NCI-H2227 treated with DMSO at 0.1 percent for 48 hours (cell line): ENCODE data around the gene TMEM134.
"Not testable (repeated sequence)": the region's sequence is repeated elsewhere in the genome, so short reads cannot be mapped to it uniquely, and the experiment has no call there.

Source experiments
- DNase-seq: peaks from one replicate; lab custom pipeline; 2025; lab: John Stamatoyannopoulos, UW

TMEM134 gene

DNA sequence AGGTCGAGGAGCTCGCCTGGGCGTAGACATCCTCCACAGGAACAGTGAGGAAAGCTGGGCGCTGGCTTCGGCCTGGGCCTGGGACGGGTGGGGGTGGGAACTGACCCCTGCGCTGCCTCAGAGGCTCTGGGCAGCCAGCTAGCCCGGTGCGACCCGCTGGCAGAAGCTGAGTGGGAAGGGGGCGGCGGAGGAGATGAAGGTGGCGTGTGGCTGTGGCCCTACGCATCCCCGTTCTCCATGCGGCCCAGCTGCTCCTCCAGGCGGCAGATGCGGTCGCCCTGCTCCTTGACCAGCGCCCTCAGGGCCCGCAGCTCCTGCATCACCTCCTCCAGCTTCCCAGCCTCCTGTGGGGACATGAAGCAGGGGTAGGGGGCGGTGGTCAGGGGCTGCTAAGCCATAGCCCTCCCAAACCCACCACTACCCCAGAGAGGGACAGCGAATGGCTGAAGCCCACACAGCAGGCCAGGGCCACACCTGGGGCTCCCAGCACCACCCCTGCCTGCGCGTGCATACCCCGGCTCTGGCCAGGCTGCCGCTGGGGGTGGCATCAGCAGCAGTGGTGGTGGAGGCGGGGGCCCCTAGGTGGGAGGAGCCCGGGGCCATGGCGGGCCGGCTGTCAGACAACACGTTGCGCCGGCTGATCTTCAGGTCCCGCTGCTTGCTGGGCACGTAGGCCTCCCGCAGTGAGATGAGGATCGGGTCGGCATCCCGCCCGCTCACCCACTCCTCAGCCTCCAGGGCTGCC lies 30.7 kb downstream of the TMEM134 start:
- DNase-seq = no peak

DNA sequence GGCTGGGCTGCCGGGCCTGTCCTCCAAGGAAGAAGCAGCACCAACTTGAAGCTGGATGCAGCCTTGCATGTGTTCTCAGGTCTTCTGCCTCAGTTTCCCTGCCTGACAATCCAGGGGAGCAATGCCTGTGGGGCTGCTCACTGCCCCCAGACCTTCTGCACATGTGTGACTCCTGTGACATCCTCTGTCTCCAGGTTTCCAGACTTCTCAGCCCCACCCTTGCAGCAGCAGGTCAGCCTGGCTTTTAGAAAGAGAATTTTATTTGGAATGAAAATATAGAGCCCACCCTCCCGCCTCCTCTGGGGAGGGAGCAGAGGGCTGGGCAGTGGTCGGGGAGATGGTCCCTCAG lies 31.3 kb downstream of the TMEM134 start:
- DNase-seq = no peak

DNA sequence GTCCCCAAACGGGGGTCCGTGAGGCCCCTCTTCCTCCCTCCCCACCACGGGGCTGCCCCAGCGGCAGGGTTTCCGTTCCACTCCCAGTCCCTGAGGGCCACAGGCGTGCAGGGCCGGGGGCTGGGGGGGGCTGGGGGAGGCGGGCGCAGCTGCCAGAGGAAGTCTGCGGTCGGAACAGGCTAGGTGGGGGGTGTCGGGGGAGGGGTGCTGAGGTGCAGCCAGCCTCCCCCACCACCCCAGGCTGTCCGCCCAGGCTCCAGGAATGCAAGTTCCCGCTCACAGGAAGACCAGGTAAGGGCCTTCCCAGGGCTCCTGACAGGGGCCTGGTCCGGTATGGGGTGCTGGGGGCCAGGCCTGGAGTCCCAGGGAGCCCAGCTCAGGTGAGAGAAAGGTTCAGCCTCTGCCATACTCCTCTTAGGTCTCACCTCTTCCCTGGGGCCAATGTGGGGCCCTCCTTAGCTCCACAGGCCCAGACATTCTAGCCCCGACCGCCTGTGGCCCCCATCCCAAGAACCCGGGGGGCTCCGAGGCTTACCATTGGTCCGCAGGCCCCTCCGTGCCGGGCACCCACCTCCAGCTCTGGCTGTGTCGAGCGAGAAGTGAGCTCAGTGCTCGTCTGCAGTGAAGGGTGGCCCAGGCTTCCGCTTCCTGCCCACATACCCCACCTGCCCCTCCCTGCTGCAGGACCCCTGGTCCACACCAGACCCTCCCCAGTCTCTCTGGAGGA lies 31.8 kb downstream of the TMEM134 start, which contains the start of gene PTPRCAP:
Gene PTPRCAP (minus strand): TSS at position 601 of the 727 bp plus-strand sequence. CDS start 63 bp downstream, at position 538.
- no peak for DNase-seq

DNA sequence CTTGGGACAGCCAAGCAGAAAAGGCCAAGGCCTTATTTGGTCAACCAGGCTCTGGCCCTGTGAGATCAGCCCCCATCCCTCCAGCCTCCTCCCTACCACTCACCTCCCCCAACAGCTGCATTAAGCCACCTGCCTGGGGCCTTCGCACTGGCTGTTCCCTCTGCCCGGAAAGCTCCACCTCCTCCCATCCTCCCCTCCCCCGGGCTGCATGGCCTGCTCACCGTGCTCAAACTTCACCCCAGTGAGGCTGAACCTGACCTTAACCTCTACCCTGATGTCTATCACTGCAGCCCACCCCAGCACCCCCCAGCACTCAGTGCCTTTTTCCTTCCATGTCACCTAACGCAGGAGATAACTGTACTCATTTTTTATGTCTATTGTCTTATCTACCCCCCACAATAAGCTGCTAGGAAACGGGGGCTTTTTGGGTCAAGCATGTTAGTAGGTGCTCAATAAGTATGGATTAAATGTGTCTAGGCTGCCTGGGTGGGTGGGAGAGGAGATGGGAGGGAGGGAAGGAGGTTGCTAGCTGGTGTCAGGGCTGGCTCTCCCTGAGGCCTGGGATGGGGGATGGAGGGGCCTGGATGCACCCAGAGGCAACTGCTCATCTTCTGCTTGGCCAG lies 32.5 kb downstream of the TMEM134 start:
- no peak for DNase-seq

DNA sequence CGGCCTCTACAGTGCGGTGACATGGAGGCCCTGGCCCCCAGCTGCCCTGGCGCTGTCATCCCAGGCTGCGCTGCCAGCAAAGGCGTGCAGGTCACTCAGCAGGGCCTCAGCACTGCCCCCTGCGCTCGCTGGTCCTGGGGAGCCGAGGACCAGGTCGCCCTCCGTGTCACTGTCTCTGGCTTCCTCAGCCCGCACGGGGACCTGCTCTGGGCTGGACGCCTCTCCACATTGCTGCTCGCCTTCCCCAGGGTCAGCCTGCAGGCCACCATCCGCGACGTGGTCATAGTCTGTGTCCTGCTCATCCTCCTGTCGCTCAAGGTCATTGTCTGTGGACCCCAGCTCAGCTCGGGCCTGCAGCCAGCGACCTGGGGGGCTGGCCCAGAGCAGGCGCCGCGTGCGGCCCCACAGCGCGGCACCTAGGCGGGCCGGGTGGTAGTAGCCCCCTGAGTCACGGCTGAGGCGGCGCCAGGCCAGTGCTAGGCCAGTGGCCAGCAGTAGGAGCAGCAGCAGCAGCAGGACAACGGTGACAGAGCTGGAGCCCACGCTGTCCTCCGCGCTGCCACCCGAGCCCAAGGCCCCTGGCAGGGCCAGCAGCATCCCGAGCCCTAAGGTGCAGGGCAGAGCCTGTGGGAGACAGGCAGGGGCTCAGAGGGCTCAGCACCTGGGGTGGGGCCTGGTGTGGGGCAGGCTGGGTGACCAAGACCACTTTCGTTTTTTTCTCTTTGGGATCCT lies 33.2 kb downstream of the TMEM134 start:
- DNase-seq = no peak

DNA sequence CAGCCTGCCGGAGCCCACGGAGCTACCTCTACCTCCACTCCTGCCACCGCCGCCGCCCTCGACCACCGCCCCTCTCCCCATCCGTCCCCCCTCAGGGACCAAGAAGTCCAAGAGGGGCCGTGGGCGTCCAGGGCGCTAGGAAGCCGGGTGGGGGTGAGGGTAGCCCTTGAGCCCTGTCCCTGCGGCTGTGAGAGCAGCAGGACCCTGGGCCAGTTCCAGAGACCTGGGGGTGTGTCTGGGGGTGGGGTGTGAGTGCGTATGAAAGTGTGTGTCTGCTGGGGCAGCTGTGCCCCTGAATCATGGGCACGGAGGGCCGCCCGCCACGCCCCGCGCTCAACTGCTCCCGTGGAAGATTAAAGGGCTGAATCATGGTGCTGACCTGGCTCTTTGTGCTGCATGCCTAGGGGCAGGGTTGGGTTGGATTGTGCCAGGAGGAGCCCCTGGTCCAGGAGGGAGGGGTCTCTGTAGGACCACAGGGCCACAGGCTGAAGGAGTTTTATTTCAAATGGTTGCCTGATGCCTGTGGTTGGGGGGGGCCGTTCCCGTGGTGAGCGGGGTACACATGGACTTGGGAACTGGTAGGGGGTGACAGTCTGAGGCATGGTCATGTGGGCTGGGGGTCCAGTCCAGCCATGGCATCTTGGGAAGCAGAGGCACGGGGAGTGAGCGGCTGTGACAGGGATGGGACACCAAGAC lies 33.9 kb downstream of the TMEM134 start:
- no peak for DNase-seq

DNA sequence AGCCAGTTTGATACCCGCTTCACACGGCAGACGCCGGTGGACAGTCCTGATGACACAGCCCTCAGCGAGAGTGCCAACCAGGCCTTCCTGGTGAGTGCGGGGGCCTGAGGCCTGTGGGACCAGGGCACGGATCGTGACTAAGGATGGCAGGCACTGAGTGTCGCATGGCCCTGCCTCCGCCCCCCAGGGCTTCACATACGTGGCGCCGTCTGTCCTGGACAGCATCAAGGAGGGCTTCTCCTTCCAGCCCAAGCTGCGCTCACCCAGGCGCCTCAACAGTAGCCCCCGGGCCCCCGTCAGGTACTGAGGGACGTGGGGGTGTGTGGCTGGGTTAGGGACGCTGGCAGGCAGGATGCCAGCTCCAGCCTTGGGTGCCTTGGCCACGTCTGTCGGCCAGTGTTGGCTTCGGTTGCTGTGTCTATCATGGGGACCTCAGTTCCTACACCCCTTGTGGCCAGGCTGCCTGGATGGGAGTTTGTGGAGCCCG lies 34.6 kb downstream of the TMEM134 start:
- DNase-seq = no peak

DNA sequence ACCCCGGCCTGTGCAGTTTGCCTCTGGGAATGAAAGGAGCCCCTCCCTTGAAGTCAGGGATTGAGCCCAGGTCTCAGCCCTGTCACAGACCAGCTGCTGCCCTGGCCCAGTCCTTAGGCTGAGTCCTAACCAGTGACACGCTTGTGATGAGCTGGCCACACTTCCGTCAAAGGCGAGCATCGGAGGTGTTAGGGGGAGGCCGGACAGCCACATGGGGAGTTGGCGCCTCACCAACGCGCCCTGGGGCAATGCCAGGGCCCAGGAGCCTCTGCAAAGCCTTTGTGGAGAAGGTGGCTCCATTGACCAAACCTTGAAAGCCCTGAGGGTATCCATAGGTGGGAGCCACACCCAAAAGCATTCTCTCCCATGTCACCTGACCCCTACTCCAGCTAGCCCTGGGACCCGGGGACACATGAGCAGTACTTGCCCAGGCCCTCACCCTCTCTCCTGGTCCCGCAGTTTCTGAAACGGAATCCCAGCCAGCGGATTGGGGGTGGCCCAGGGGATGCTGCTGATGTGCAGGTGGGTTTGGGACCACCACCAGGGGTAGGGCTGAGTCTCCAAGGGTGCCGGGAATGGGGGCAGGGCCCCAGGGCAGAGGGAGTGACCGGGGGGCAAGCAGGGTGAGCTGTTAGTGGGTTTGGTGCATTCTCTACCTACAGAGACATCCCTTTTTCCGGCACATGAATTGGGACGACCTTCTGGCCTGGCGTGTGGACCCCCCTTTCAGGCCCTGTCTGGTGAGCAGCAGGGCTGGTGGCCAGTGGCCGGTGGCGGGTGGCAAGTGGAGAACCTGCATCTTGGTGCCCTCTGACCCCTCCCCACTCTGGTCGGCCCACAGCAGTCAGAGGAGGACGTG lies 35.3 kb downstream of the TMEM134 start:
- no peak for DNase-seq

DNA sequence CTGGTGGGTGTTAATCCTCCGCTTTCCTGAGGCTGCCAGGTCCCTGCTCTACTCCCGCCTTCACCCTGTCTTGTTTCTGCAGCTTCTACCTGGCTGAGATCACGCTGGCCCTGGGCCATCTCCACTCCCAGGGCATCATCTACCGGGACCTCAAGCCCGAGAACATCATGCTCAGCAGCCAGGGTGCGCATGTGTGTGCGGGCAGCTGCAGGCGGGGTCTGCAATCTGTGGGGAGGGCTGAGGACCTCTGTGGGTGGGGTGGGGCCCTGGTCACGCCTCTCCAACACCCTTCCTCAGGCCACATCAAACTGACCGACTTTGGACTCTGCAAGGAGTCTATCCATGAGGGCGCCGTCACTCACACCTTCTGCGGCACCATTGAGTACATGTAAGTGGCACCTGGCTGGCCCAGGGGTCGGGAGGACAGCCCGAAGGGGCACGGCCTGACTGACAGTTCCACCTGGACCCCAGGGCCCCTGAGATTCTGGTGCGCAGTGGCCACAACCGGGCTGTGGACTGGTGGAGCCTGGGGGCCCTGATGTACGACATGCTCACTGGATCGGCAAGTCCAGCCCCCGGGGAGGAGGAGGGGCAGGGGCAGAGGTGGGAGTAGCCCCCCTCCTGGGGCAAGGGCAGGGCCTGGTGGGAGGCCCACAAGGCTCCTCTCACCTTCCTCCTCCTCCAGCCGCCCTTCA lies 36.2 kb downstream of the TMEM134 start:
- no peak for DNase-seq

DNA sequence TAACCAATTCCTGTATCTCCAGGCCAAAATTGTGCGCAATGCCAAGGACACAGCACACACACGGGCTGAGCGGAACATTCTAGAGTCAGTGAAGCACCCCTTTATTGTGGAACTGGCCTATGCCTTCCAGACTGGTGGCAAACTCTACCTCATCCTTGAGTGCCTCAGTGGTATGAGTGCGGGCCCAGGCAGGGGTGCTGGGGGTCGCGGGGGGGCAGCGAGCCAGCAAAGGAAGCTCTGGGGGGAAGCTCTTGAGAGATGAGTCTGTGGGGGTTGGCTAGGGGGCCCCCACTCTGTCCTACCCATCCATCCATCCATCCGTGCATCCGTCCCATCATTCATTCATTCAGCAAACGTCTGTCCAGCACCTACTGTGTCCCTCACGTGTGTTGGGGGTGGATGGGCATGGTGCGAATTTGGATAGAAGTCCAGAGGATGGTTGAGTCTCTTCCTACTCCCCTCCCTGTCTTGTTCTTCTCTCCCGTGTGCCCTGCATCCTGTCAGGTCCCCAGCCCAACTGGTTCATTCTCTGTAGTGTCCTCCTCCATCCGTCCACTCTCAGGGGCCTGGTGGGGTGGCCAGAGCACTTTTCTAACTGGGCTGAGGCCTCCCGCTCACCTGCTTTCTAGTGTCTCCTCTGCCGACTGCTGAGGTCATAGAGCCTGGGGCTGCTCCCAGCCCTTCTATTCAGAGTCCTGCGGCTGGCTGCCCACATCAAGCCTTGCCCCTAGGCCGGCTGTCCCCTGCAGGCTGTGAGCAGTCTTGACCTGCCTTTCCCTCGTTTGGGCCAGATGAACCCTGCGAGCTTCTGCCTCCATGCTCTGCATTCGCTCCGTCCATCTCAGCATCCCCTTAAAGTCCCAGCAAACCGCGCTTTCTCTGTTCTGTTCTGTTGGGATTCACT lies 37.5 kb downstream of the TMEM134 start:
- DNase-seq = no peak

DNA sequence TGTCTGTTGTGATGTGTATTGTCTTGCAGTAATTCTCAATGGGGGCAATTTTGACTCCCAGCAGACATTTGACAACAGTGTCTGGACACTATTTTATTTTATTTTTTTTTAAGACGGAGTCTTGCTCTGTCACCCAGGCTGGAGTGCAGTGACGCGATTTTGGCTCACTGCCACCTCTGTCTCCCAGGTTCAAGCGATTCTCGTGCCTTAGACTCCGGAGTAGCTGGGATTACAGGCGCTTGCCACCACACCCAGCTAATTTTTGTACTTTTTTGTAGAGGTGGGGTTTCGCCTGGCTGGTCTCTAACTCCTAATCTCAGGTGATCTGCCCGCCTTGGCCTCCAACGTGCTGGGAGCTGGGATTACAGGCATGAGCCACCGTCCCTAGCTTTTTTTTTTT lies 39.3 kb downstream of the TMEM134 start:
- no peak for DNase-seq

DNA sequence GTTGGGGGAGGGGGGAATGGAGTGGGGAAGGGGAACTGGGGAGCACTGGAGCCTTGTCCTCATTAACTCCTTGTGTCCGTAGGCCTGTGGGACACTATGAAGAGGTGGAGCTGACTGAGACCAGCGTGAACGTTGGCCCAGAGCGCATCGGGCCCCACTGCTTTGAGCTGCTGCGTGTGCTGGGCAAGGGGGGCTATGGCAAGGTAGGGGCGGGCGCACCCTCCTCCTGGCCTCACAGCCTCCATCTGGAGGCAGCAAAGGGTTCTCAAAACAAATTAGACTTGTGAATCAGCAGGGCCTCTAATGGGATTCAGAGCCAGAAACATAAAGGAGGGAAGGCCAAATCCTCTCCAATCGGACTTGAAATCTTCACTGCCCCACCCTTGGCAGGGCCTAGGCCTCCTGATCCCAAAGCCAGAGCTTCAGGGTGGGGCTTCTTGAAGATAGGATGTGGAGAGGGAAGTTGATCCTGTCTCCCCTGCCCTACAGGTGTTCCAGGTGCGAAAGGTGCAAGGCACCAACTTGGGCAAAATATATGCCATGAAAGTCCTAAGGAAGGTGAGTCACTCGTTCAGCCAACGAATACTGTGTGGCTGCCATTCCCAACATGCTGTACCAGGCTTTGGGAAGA lies 39.9 kb downstream of the TMEM134 start:
- no peak for DNase-seq

DNA sequence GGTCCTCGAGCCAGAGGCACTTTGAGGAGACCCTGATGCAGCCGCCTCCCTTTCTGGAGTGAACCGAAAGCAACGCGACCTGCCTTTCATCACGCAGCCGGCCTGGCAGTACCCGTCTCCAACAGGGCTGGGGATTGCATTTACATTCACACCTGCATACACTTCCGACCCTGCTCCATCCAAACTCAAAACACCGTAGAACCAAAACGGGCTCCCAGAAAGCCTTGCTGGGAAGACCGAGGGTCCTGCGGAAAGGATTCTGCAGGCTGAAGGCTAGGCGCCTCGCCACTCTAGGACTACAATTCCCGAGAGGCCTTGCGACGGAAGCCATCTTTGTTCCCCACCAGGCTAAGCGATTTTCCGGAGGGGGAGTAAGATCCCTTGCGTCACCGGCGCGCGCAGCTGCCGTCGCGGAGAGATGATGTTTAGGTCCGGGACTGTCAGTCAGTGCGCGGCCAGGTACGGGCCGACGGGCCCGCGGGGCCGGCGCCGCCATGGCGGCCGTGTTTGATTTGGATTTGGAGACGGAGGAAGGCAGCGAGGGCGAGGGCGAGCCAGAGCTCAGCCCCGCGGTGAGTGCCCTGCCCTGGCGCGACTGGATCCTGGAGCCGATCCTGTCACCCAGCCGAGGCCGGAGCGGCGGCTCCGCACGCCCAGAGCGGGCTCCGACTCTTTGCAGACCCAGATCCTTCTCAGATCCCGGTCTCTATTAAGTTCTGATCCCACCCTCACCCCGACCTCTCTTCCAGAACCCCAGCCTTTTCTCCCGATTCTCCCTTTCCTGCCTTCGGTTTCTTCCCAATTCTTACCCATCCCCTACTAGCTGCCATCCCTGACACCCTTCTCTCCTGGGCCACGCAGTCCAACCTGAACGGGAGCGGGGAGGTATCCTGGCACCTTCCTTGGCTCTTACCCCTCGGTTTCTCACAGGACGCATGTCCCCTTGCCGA lies 40.7 kb downstream of the TMEM134 start, which contains the start of gene RPS6KB2:
Gene RPS6KB2 (plus strand): TSS at position 443 of the 950 bp plus-strand sequence. CDS start 52 bp downstream, at position 495.
- peak; percentile 97 for DNase-seq

DNA sequence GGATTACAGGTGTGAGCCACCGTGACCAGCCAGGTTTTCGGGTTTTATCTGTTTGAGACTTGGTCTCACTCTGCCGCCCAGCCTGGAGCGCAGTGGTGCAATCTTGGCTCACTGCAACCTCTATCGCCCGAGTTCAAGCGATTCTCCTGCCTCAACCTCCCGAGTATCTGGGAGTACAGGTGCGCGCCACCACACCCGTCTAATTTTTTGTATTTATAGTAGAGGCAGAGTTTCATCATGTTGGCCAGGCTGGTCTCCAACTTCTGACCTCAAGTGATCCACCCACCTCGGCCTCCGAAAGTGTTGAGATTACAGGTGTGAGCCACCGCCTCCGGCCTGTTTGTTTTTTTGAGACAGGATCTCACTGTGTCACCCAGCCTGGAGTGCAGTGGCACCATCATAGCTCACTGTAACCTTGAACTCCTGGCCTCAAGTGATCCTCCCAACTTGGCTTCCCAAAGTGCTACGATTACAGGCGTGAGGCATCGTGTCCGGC lies 41.6 kb downstream of the TMEM134 start:
- DNase-seq = not testable (repeated sequence)

DNA sequence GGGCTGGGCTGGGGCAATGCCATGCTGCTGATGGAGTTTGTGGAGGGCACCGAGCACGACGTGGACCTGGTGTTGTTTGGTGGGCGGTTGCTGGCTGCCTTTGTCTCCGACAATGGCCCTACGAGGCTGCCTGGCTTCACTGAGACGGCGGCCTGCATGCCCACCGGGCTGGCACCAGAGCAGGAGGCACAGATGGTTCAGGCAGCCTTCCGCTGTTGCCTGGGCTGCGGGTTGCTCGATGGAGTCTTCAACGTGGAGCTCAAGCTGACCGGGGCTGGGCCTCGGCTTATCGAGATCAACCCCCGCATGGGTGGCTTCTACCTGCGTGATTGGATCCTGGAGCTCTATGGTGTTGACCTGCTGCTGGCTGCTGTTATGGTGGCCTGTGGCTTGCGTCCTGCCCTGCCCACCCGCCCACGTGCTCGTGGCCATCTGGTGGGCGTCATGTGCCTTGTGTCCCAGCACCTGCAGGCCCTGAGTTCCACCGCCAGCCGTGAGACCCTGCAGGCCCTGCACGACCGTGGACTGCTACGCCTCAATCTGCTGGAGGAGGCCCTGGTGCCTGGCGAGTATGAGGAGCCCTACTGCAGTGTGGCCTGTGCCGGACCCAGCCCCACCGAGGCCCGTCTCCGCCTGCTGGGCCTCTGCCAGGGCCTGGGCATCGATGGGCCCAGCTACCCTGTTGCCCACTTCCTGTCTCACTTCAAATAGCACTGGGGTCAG lies 45.0 kb downstream of the TMEM134 start:
- DNase-seq = no peak

DNA sequence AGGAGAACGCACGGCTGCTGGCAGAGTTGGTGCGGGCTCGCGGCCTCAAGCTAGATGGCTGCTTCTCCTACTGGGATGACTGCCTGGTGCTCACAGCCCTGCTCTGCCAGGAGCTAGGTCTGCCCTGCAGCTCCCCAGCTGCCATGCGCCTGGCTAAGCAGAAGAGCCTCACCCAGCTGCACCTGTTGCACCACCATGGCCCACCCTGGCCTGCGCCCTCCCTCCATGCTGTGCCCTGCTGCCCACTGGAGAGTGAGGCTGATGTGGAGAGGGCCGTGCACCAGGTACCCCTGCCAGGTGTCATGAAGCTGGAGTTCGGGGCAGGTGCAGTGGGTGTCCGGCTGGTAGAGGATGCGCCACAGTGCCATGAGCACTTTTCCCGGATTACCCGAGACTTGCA lies 45.6 kb downstream of the TMEM134 start:
- DNase-seq = no peak
